TTC549 (cell line): ENCODE results near the gene MTMR6.

Source experiments
- FAIRE-seq: peaks from 2 replicates; lab custom pipeline; 2012; peaks lifted over from hg19 to GRCh38; lab: Jason Lieb, UNC

The MTMR6 gene

GRCh38 chr13:25276748-25277147, 10.5 kb downstream of the MTMR6 start:
- no peak for FAIRE-seq

- no peak for FAIRE-seq
Observed at GRCh38 chr13:25268561-25268960, 18.7 kb downstream of the MTMR6 start.

GRCh38 chr13:25267715-25268114, 19.6 kb downstream of the MTMR6 start:
- peak; percentile 78 for FAIRE-seq

GRCh38 chr13:25266706-25267105, 20.6 kb downstream of the MTMR6 start:
- FAIRE-seq: no peak

GRCh38 chr13:25262261-25262660, 25.0 kb downstream of the MTMR6 start:
- no peak for FAIRE-seq

- FAIRE-seq: no peak
Observed at GRCh38 chr13:25253702-25254101, 33.6 kb downstream of the MTMR6 start.

GRCh38 chr13:25252752-25253151, 34.5 kb downstream of the MTMR6 start:
- no peak for FAIRE-seq

GRCh38 chr13:25252225-25252624, 35.1 kb downstream of the MTMR6 start:
- no peak for FAIRE-seq

- peak; percentile 85 for FAIRE-seq
Observed at GRCh38 chr13:25249001-25249543, 38.2 kb downstream of the MTMR6 start.

- no peak for FAIRE-seq
Observed at GRCh38 chr13:25248071-25248470, 39.2 kb downstream of the MTMR6 start.

- FAIRE-seq: no peak
Observed at GRCh38 chr13:25247360-25247759, 39.9 kb downstream of the MTMR6 start.

GRCh38 chr13:25244123-25244522, 43.2 kb downstream of the MTMR6 start:
- FAIRE-seq: no peak

- no peak for FAIRE-seq
Observed at GRCh38 chr13:25242956-25243355, 44.3 kb downstream of the MTMR6 start.

GRCh38 chr13:25241007-25241406, 46.3 kb downstream of the MTMR6 start:
- FAIRE-seq: no peak

- no peak for FAIRE-seq
Observed at GRCh38 chr13:25237083-25237482, 50.2 kb downstream of the MTMR6 start.

- FAIRE-seq: no peak
Observed at GRCh38 chr13:25233861-25234260, 53.4 kb downstream of the MTMR6 start.

- FAIRE-seq: peak; percentile 47
Observed at GRCh38 chr13:25232937-25233515, 54.3 kb downstream of the MTMR6 start.

- no peak for FAIRE-seq
Observed at GRCh38 chr13:25231517-25231916, 55.8 kb downstream of the MTMR6 start.

GRCh38 chr13:25227690-25228089, 59.6 kb downstream of the MTMR6 start:
- no peak for FAIRE-seq

- no peak for FAIRE-seq
Observed at GRCh38 chr13:25225970-25226369, 61.3 kb downstream of the MTMR6 start.

GRCh38 chr13:25224151-25224550, 63.1 kb downstream of the MTMR6 start:
- FAIRE-seq: no peak

GRCh38 chr13:25222740-25223139, 64.5 kb downstream of the MTMR6 start:
- FAIRE-seq: no peak

GRCh38 chr13:25218019-25218418, 69.3 kb downstream of the MTMR6 start:
- no peak for FAIRE-seq

GRCh38 chr13:25217023-25217885, 70.0 kb downstream of the MTMR6 start:
- no peak for FAIRE-seq
